M059J (cell line): Measurements from ENCODE around the gene HNF1B. TPM values are rescaled to one million over a fixed set of nuclear protein-coding genes. Genes with fewer than 3 reads are reported as not detected.
"Not testable (repeated sequence)": the region's sequence is repeated elsewhere in the genome, so short reads cannot be mapped to it uniquely, and the experiment has no call there.

Experiments used
- DNase-seq: peaks from one replicate; pipeline ENCODE4 v3.0.0-alpha.2; 2012; ENCODE audit warnings: low read depth
- total RNA-seq: library from RNA; depleted of rRNA; stranded (reverse); fragments of >200 nt; shearing (Covaris generic); gene quantifications from 2 replicates; pipeline ENCODE4 v1.2.3, GENCODE V29; 2014; rRNA removed

Gene HNF1B, protein sequence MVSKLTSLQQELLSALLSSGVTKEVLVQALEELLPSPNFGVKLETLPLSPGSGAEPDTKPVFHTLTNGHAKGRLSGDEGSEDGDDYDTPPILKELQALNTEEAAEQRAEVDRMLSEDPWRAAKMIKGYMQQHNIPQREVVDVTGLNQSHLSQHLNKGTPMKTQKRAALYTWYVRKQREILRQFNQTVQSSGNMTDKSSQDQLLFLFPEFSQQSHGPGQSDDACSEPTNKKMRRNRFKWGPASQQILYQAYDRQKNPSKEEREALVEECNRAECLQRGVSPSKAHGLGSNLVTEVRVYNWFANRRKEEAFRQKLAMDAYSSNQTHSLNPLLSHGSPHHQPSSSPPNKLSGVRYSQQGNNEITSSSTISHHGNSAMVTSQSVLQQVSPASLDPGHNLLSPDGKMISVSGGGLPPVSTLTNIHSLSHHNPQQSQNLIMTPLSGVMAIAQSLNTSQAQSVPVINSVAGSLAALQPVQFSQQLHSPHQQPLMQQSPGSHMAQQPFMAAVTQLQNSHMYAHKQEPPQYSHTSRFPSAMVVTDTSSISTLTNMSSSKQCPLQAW
- not detected in 2 replicates for total RNA-seq

- DNase-seq = no peak
Observed at GRCh38 chr17:37744961-37745800, at the start of gene HNF1B. Gene HNF1B (minus strand): TSS chr17:37745059. CDS start chr17:37744884, 175 bp downstream.

GRCh38 chr17:37792787-37793186 is 47.9 kb upstream of the HNF1B start:
- DNase-seq = peak; percentile 55

DNA sequence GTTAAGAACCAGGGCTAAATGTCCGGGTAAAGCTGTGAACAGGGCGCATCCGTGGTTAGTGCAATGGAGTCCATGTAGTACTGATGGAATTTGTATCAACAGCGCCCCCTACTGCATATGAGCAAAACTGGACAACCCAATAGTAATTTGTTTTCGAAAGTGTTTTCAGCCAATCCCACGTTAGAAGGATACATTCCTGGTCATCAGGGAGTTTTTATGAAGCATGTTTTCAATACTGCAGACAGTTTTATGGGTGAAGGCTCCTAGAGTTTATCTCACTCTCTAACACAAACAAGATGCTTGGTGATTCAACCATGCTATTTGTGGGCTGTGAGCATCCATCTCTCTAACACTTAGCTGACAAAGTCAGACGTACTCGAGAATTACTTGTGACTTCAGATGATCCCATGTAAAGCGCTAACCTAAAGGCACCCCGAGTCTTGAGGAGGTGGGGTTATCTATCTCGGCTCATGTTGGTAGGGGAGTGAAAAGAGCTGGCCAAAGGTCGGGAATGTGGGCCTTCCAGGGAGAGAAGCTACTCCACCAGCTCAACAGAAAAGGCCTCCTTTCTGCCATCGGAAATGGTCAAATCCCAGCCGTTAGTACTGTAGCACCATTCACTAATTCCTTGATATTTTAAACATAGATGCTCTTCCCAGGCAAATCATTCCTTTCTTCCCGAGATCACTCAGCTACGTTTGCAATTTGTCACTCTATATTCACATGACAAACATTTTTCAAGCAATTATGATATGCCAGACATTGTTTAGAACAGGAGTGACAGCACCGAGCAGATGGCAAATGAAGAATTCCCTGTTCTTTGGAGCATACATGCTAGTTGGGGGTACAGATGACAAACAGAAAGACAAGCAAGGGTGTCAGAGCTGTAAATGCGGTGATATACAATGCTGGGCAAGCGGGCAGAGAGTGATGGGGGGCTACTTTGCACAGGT is 46.9 kb upstream of the HNF1B start:
- DNase-seq = peak; percentile 36

DNA sequence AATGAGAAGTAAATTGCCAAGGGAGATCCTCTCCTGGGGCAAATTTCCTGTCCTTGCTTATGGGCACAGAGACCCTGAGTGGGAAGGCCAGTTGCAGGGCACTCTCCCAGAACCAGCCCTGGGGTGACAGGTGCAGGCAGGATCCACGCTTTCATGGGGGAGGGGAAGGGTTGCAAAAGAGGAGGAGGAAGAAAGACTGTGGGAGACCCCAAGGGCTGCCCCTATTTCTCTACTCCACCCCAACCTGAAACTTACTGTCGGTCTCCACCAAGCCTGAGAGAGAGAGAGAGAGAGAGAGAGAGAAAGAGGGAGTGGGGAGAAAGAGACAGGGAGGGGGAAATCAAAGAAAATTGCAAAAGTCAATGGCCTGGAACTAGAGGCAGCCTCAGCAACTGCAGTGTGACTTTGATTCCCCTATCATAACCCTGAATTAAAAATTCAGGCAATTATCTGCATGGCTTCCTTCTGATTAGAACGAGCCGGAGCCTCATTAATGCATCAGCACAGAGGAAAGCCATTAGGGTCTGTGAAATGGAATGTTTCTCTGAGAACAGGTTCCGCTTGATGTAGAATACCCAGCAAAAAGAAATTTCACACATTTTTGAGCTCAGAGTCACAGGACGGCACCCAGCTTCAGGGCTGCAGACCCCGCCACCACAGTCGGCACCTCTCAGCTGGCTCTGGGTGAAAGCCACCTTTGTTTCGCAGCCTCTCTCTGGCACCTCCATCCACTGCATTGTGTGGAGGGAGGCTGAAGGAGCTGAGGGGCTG is 45.1 kb upstream of the HNF1B start:
- DNase-seq = no peak

DNA sequence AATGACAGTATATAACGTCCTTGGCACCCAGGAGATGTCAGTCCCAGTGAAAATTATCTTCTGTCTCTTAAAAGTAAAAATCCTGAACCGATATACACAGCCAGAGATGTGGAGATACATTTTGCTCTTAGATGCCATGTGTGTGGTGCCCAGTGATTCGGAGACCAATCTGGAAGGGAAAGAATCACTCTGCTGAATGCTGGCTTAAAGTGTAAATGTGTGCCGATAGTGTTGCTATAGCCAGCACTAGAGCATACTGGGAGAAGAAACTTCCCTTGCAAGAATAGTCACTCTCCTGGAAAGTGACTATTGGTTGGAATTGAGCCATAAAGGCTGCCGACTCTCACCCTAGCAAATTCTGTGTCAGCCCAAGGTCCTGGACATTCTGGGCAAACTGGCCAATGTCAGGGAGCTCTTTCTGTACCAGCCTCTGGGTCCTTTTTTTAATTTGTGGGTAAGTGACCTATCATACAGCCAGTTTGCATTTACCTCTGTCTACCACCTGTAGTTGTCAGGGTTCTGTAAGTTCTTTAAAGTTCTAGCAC is 44.2 kb upstream of the HNF1B start:
- no peak for DNase-seq

DNA sequence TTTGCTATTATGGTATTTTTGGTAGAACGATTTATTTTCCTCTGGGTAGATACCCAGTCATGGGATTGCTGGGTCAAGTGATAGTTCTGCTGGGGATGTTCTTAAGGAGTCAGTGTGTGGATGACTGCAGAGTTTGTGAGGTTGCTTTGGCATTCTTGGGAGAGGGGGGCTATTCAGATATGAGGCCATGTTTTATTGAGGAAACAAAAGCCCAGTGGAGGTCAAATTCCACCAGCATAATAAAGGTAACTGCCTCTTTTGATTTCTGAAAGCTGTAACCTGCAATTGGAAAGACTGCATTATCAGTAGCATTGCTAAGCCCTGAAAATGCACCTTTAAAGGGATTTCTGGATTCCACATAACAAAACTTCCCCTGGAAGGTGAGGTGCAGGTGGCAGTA is 43.7 kb upstream of the HNF1B start:
- DNase-seq = no peak

- peak; percentile 43 for DNase-seq
Observed at GRCh38 chr17:37787055-37787757, 42.3 kb upstream of the HNF1B start.

DNA sequence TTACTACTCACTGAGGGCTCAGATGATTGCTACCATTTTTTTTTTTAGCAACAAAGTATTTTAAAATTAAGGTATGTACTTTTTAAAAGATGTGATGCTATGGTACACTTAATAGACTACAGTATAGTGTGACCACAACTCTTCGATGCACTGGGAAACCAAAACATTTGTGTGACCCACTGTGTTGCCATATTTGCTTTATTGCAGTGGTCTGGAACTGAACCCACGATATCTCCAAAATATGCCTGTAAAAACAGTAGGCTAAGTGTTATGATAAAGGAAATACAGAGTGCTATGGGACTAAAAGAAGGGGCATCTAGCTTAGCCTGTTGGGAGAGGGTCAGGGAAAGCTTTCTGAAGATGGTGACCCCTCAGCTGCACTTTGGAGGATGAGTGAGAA is 41.6 kb upstream of the HNF1B start:
- DNase-seq = no peak

DNA sequence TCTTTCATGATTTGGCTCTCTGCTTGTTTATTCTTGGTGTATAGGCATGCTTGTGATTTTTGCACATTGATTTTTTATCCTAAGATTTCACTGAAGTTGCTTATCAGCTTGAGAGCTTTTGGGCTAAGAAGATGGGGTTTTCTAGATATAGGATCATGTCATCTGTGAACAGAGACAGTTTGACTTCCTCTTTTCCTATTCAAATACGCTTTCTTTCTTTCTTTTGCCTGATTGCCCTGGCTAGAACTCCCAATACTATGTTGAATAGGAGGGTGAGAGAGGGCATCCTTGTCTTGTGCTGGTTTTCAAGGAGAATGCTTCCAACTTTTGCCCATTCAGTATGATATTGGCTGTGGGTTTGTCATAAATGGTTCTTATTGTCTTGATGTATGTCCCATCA is 37.6 kb upstream of the HNF1B start:
- DNase-seq = not testable (repeated sequence)

DNA sequence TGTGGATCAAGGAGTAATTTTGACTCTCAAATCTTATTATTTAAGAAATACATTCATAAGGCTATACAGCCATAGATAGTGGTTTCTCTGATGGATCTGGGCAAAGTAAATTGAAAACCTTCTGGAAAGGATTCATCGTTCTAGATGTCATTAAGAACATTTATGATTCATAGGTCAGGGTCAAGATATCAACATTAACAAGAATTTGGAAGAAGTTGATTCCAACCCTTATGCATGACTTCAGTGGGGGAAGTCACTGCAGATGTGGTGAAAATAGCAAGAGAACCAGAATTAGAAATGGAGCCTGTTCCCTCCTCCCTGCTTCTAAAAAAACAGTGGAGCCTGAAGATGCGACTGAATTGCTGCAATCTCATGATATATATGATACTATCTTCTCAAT is 36.6 kb upstream of the HNF1B start:
- DNase-seq = no peak

GRCh38 chr17:37779554-37779953 is 34.7 kb upstream of the HNF1B start:
- peak; percentile 52 for DNase-seq

DNA sequence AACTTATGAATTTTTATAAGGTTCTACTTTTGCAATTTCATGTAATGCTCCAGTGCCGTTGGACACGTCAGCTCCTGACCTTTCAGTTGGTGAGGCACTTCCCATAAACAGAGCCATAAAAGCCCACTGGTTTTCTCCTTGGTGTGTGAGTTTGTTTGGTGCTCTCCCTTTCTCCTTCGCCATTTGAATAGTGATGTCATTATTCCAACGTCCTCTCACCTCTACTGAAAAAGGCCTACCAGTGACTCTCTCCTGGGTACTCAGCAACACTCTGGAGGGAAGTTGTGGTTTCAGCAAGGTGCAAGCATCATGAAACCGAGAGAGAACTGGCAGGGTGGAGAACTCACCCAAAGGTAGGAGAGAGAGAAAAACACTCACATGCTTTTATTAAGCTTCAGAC is 29.6 kb upstream of the HNF1B start:
- no peak for DNase-seq

GRCh38 chr17:37772982-37773381 is 28.1 kb upstream of the HNF1B start:
- no peak for DNase-seq

DNA sequence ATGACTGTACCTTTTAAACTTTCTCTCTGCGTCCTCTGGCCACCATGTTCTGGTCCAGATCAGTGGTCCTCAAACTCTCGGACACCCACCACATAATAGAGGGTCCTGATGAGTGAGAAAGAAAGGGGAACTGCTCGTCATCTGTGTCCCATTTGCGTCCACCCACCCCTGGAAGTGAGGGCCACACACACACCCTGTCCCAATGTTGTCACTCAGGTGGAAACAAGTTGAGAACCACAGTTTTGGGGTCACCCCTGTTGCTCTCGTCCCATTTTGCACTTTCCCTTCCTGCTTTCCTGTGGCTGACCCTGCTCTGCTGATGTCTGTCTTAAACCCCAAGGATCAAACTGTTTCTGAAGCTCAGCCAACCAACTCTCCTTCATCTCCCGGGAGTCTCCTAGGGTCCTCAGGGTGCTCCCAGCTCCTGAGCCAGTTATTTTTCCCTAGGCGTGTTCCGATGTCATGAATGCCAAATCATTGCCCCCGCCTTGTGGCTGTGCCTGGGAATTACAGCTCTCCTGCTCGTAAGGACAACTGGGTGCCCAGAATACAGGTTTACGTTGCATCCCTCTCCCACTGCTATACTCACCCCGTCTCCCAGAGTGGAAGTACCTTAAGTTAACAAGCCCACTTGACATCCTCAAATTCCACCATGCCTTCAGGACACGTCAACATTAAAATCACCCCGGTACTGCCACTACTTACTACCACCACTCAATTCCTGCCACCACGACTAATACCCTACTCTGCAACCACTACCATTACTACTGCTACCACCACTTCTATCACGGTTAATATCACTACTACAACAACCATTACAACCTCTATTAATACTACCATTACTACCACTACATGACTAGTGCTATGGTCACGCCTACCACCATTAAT is 26.0 kb upstream of the HNF1B start:
- peak; percentile 61 for DNase-seq

- DNase-seq = no peak
Observed at GRCh38 chr17:37769050-37769449, 24.2 kb upstream of the HNF1B start.

DNA sequence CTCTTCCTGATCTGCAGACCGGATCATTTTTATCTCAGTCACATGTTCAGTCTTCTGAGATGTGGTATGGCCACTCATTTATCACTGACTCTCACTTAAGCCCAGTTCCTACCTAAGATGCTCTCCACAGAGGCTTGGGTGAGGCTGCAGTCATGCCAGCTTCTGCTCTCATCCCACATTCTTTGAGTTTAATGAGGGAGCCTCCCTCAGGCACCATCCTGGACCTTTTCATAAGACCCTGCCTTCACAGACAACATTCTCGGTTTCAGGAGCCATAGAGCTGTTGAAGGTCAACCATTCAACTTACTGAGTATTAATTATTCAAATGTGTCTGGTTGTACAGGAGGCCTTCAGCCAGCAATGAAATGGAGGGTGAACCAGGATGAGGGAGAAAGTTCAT is 23.6 kb upstream of the HNF1B start:
- no peak for DNase-seq

- DNase-seq = no peak
Observed at GRCh38 chr17:37766971-37767370, 22.1 kb upstream of the HNF1B start.

GRCh38 chr17:37764383-37764782 is 19.5 kb upstream of the HNF1B start:
- DNase-seq = no peak

GRCh38 chr17:37762666-37763065 is 17.8 kb upstream of the HNF1B start:
- DNase-seq = no peak
